Parathyroid adenoma (tissue), 2 donors: ENCODE data around the gene TRIOBP.

Experiments used
- H2AFZ ChIP-seq: fragments of 300-600 bp; sonication (generic); one replicate; pipeline ENCODE4 v1.7.0; 2017; ENCODE audit warnings: antibody characterized with exemption, mild to moderate bottlenecking
- H3K27ac ChIP-seq: fragments of 300-600 bp; sonication (generic); one replicate; pipeline ENCODE4 v1.7.0; 2017
- H3K27me3 ChIP-seq: fragments of 300-600 bp; sonication (generic); one replicate; pipeline ENCODE4 v1.7.0; 2017; ENCODE audit warnings: low read length; ENCODE audit not compliant: control insufficient read depth, insufficient read depth
- H3K36me3 ChIP-seq: fragments of 300-600 bp; sonication (generic); one replicate; pipeline ENCODE4 v1.7.0; 2017; ENCODE audit warnings: low read length; ENCODE audit not compliant: control insufficient read depth, insufficient read depth
- H3K4me1 ChIP-seq: fragments of 300-600 bp; sonication (generic); one replicate; pipeline ENCODE4 v1.7.0; 2017; ENCODE audit warnings: control low read depth
- H3K4me2 ChIP-seq: fragments of 300-600 bp; sonication (generic); one replicate; pipeline ENCODE4 v1.7.0; 2017; ENCODE audit warnings: low read length
- H3K4me3 ChIP-seq: fragments of 300-600 bp; sonication (generic); one replicate; pipeline ENCODE4 v1.7.0; 2017; ENCODE audit warnings: low read depth, low read length
- H3K79me2 ChIP-seq: fragments of 300-600 bp; sonication (generic); one replicate; pipeline ENCODE4 v1.7.0; 2017; ENCODE audit warnings: control low read depth
- H3K9ac ChIP-seq: fragments of 300-600 bp; sonication (generic); one replicate; pipeline ENCODE4 v1.7.0; 2017; ENCODE audit warnings: mild to moderate bottlenecking
- H3K9me3 ChIP-seq: fragments of 300-600 bp; sonication (generic); one replicate; pipeline ENCODE4 v1.7.0; 2017; ENCODE audit warnings: low read length; ENCODE audit not compliant: control insufficient read depth
- CTCF ChIP-seq: fragments of 300-600 bp; sonication (generic); IDR thresholded peaks from one replicate; pipeline ENCODE4 v1.7.0; 2017; ENCODE audit warnings: antibody characterized with exemption, mild to moderate bottlenecking
- donor health status: primary hyperparathyroidism.

The TRIOBP gene

GRCh38 chr22:37771702-37772427 is 75.0 kb downstream of the TRIOBP start:
- no peaks in the 10 kb centered on the region for H3K4me1 ChIP-seq
- no peak for TF ChIP-seq CTCF

GRCh38 chr22:37774728-37775127 is 77.9 kb downstream of the TRIOBP start:
- Histone ChIP-seq H3K4me3 (no peak overlapping the region), H3K4me2 (no peak overlapping the region), H3K27me3 (no peaks in the 10 kb centered on the region), H3K36me3 (no peaks in the 10 kb centered on the region), H3K27ac (no peak overlapping the region), H2AFZ (no peak overlapping the region), H3K79me2 (no peaks in the 10 kb centered on the region), H3K4me1 (peaks cover 3% of the 10 kb centered on the region), H3K9me3 (no peaks in the 10 kb centered on the region), H3K9ac (no peak overlapping the region)
- TF ChIP-seq CTCF: no peak

More at GRCh38 chr22:37771702-37772427, 75.0 kb downstream of the TRIOBP start:
- no peak overlapping the region for H3K9ac ChIP-seq
- H3K4me3 ChIP-seq: no peak overlapping the region
- H3K27ac ChIP-seq: no peak overlapping the region
- no peaks in the 10 kb centered on the region for H3K9me3 ChIP-seq
- H2AFZ ChIP-seq: no peak overlapping the region
- no peaks in the 10 kb centered on the region for H3K36me3 ChIP-seq
- no peaks in the 10 kb centered on the region for H3K27me3 ChIP-seq
- no peak overlapping the region for H3K4me2 ChIP-seq
- H3K79me2 ChIP-seq: no peaks in the 10 kb centered on the region

GRCh38 chr22:37775785-37776638 is 79.2 kb downstream of the TRIOBP start:
- Histone ChIP-seq H3K27me3 (no peaks in the 10 kb centered on the region), H3K4me2 (no peak overlapping the region), H2AFZ (no peak overlapping the region), H3K9ac (no peak overlapping the region), H3K36me3 (no peaks in the 10 kb centered on the region), H3K79me2 (no peaks in the 10 kb centered on the region), H3K9me3 (no peaks in the 10 kb centered on the region), H3K4me1 (peaks cover 3% of the 10 kb centered on the region), H3K4me3 (no peak overlapping the region), H3K27ac (no peak overlapping the region)
- TF ChIP-seq CTCF: no peak

- TF ChIP-seq CTCF: no peak
- no peak overlapping the region for H2AFZ ChIP-seq
- H3K4me3 ChIP-seq: no peak overlapping the region
- H3K4me2 ChIP-seq: no peak overlapping the region
- no peaks in the 10 kb centered on the region for H3K27me3 ChIP-seq
- no peak overlapping the region for H3K9ac ChIP-seq
- H3K27ac ChIP-seq: no peak overlapping the region
- no peaks in the 10 kb centered on the region for H3K9me3 ChIP-seq
- no peaks in the 10 kb centered on the region for H3K36me3 ChIP-seq
- no peaks in the 10 kb centered on the region for H3K79me2 ChIP-seq
- peaks cover 3% of the 10 kb centered on the region for H3K4me1 ChIP-seq
Measured at GRCh38 chr22:37776639-37777005, 79.8 kb downstream of the TRIOBP start.
